Mammary epithelial cell (primary cell): ENCODE measurements around the gene POP5.
"Not testable (repeated sequence)": the region's sequence is repeated elsewhere in the genome, so short reads cannot be mapped to it uniquely, and the experiment has no call there.

Experiments used
- EZH2 ChIP-seq: IDR thresholded peaks from 2 replicates; pipeline ENCODE4 v1.6.1; 2012; ENCODE audit warnings: low read length, inconsistent platforms, borderline replicate concordance
- TF ChIP-seq, protein P1 (sequence below), 2 donors: IDR thresholded peaks in 1 of 2; conservative IDR thresholded peaks in 1 of 2; 2 replicates each; pipeline ENCODE4 v1.5.1; 2011 to 2012; ENCODE audit warnings: inconsistent platforms in 2 of 2, low read length in 2 of 2, mild to moderate bottlenecking in 2 of 2, control low read depth in 1 of 2, low read depth in 1 of 2; ENCODE audit not compliant: insufficient read depth in 1 of 2; ENCODE audit errors: extremely low read depth in 1 of 2

DNA sequence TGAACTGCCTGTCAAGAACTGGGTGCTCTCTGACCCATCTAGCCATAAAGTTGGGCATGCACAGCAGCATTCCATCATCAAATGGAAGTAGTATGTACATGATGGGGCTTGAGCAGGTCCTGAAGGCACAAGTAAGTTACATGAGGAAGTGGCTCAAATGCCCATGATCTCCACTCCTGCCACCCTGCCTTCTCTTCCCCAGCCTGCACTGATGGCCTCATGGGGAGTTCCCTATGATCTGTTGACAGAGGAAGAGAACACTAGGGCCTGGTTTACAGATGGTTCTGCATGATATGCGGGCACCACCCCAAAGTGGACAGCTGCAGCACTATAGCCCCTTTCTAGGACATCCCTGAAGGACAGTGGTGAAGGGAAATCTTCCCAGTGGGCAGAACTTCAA, 30.3 kb upstream of the POP5 start:
- TF ChIP-seq, protein P1, sequence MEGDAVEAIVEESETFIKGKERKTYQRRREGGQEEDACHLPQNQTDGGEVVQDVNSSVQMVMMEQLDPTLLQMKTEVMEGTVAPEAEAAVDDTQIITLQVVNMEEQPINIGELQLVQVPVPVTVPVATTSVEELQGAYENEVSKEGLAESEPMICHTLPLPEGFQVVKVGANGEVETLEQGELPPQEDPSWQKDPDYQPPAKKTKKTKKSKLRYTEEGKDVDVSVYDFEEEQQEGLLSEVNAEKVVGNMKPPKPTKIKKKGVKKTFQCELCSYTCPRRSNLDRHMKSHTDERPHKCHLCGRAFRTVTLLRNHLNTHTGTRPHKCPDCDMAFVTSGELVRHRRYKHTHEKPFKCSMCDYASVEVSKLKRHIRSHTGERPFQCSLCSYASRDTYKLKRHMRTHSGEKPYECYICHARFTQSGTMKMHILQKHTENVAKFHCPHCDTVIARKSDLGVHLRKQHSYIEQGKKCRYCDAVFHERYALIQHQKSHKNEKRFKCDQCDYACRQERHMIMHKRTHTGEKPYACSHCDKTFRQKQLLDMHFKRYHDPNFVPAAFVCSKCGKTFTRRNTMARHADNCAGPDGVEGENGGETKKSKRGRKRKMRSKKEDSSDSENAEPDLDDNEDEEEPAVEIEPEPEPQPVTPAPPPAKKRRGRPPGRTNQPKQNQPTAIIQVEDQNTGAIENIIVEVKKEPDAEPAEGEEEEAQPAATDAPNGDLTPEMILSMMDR (conservative IDR thresholded peaks at IDR 0.05 in 1 of 2, IDR thresholded peaks at IDR 0.05 in 1 of 2; ENCODE audit: extremely low read depth in 1 of 2, insufficient read depth in 1 of 2, low read depth in 1 of 2, low read length in 2 of 2) = not testable (repeated sequence)
- not testable (repeated sequence) for TF ChIP-seq EZH2
